GM21529 (cell line): ENCODE results near the gene PCBP1.
"Not testable (repeated sequence)": the region's sequence is repeated elsewhere in the genome, so short reads cannot be mapped to it uniquely, and the experiment has no call there.

ENCODE experiments used
- ATAC-seq: cut with Tn5 transposase; IDR thresholded peaks from one replicate; pipeline ENCODE4 v1.9.1; 2021; ENCODE audit not compliant: unreplicated experiment

PCBP1 gene

DNA sequence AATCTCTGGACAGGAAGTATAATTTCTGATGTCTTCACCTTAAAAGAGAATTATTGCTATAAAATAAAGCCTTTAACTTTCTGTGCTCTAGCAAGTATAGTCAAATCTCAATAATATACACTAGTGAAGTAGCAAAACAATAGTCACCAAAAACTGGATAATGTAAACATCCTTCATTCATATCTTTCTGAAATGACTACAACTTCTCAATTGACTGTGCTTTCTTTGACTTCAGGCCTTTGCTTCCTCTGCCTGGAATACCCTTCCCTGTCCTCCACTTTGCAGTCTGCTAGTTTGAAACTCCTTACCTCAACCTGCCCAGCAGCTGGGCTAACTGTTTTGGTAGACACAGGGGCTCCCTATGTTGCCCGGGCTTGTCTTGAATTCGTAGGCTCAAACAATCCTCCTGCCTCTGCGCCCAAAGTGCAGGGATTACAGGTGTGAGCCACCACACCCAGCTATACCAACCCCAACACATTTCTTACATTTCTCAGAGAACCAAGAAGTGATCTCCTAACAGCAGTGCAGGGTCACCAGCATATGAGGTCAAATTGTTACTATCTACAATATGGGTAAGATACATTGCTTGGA is 6.6 kb upstream of the PCBP1 start:
- ATAC-seq, result no peak

DNA sequence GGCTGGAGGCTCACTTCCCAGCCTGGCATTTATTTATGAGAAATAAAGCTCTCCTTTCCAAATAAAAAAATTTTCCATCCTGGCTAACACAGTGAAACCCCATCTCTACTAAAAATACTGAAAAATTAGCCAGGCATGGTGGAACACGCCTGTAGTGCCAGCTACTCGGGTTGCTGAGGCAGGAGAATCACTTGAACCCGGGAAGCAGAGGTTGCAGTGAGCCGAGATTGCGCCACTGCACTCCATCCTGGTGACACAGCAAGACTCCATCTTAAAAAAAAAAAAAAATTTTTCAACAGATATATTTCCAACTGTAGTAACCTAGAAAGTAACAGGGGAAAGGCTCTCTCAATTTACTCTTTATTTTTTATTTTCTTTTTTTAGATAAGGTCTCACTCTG is 6.1 kb upstream of the PCBP1 start:
- no peak for ATAC-seq

DNA sequence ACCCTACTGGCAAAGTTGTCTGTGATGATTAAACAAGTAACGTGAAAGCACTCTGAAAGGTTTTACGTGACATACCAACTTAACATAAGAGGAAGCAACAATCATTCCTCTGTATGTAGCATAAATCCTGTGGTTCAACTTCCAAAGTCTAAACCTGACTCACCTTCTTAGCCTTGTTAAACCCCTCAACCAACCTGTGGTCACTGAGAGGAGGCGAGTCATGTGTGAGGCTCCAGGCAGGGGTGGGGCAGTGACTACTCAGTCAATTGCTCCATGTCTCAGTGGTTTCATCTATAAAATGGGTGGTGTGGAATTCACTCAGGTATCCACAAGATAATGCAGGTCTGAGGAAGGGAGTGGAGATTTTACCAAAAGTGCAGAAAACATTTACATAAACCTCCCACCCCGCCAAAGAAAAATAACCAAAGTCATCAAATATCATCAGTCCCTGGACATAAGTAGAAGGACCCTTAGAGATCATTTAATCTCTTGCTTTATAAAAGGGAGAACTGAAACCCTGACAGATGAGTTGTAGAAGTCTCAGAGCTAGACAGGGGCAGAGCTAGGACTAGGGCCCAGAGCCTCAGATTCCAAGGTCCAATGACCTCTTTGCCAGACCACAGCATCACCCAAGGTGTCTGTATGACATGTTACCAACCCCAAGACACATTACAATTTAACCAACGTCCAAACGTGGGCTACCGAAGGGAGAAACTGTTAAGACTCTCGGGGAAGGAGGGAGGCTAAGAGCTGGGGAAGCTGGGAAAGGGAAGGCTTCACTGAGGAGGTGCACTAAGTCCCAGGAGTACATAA is 3.7 kb upstream of the PCBP1 start:
- peak; percentile 38 for ATAC-seq

DNA sequence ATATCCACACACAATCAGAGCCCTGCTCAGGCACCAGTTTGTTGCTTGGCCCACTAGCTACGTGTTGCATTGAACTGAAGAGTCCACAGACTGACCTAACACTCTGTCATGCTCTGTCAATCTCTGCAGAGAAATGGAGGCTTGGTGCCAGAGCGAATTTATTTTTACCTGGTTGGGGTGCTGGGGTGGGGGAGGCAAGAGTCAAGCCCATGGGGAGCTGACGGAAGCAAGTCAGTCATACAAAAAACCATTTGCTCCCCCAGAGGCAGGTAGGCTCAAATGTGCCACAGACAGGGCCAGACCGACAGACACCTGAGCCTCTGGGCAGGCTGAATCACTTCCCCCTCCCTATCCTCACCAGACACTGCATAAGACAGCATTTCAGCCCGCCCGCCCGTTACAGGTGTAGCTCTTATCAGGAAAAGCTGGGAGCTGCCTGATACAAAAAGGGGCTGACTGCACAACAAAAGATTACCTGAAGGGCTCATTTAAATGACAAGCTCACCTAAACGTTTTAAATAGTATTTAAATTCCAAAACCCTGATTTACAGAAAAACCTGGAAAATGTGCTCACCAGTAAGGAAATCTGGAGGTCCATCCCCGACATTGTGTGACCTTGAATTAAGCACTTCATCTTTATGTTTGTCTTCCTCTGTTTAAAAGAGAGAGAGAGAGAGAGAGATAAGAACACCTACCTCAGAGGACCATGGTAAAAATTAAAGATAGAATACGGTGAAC is 2.1 kb upstream of the PCBP1 start:
- no peak for ATAC-seq

DNA sequence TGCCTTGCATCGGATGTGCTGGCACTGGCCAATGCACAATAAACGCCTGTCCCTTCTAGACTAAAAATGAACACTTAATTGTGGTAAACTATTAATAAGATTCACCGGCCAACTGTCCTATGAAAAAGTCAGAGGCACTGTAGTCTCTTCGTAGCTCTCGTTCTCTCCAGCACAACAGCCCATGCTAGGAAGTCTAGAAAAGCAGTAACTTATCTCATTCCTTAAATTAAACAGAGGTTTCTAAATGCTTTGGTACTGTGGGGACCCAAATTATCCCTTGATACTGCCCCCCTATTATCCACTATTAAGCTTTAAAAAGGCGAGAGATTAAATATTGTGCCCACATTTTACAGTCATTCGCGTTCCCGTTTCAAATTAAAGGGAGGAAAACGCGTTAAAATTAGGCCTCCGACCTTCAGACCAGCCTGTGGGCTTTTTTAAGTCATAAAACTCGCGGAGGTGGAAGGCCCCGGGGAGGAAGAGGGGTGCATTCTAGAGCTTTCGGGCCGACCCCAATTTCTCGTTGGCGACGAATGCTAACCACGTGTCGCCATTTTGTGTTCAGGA is 1.5 kb upstream of the PCBP1 start:
- ATAC-seq, result no peak

DNA sequence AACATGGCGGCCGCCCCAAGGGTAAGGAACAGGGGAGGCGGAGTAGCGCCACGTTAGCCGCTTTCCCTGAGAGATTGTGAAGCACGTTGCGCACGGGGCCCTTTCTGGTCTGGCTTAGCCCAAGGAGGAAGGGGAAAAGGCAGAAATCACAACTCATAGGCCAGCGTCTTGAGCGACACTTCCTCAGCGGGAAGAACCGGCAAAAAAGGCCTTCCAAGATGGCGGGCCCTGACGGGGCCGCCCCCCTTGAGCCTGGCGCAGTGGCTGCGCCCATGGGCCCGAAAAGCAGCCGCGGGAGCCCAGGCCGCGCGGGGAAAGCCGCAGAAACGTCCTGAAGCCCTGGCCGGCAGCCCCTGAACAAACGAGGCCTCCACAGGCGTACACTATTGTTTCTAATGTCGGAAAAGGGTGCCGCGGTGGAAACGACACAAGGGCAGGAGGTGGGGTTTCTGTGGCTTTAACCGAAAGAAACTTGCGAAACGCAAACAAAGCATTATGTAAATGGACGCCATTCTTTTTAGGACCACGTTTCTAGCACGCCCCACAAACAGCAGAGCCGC is 919 bp upstream of the PCBP1 start:
- peak; percentile 36 for ATAC-seq

DNA sequence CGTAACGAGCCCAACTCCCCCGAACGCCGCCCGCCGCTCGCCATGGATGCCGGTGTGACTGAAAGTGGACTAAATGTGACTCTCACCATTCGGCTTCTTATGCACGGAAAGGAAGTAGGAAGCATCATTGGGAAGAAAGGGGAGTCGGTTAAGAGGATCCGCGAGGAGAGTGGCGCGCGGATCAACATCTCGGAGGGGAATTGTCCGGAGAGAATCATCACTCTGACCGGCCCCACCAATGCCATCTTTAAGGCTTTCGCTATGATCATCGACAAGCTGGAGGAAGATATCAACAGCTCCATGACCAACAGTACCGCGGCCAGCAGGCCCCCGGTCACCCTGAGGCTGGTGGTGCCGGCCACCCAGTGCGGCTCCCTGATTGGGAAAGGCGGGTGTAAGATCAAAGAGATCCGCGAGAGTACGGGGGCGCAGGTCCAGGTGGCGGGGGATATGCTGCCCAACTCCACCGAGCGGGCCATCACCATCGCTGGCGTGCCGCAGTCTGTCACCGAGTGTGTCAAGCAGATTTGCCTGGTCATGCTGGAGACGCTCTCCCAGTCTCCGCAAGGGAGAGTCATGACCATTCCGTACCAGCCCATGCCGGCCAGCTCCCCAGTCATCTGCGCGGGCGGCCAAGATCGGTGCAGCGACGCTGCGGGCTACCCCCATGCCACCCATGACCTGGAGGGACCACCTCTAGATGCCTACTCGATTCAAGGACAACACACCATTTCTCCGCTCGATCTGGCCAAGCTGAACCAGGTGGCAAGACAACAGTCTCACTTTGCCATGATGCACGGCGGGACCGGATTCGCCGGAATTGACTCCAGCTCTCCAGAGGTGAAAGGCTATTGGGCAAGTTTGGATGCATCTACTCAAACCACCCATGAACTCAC is 673 bp downstream of the PCBP1 start:
- no peak for ATAC-seq

DNA sequence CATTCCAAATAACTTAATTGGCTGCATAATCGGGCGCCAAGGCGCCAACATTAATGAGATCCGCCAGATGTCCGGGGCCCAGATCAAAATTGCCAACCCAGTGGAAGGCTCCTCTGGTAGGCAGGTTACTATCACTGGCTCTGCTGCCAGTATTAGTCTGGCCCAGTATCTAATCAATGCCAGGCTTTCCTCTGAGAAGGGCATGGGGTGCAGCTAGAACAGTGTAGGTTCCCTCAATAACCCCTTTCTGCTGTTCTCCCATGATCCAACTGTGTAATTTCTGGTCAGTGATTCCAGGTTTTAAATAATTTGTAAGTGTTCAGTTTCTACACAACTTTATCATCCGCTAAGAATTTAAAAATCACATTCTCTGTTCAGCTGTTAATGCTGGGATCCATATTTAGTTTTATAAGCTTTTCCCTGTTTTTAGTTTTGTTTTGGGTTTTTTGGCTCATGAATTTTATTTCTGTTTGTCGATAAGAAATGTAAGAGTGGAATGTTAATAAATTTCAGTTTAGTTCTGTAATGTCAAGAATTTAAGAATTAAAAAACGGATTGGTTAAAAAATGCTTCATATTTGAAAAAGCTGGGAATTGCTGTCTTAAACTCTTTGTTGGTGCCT is 1.4 kb downstream of the PCBP1 start:
- no peak for ATAC-seq

DNA sequence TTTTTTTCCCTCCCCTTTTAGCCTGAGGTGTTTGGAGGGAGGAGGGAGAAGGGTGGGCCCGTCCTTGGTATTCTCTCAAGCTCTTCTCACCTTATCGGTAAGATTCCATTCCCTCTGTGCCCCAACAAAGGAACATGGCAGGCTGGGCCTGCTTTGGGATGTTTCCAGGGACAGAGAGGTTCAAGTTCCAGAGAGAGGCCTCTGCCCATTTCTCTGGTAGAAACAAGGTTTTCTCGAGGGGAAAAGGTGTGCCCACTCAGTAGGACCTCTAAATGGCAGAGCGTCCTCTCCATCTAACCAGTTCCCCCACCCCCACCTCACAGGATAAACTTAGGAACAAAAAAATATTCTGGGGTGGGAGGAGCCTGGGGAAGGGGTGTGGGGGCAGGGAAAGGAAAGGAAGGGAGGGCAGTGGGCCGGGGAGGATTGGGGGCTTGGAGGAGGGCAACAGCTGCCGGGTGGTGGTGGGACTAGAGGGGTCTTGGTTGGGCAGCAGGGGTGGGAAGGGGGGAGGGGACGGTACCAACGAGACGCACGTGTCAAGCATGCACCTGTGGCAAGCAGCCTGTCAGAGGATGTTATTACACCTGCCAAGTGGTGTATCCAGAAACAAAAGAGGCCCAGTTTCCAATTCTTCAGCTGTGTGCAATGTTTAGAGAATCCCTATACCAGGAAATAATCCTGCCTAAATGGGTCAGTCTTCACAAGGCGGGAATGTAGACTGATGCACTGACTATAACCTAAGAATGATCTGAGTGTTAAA is 2.1 kb downstream of the PCBP1 start:
- ATAC-seq, result no peak

DNA sequence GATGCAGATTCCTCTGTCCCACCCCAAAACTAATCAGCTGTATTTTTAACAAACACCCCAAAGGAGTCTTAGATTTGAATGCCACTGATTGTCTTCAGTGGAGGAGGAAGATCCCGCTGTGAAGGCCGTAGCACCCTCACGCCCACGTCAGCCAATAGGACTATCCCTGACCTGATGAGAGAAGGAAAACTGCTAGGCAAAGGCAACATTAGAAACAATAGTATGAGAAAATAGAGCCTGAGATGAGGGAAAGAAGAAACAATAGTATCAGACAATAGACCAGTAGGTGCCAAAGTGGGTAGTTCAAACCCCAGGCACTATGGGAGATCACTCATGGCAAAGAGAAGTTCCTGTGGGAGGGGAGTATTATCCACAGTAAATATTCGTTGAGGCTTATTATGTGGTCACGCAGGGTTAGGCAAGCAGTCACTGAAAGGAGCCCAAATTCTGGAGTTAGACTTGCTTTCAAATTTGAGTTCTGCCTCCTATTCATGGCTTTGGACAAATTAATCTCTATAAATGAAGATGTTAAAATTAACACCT is 2.8 kb downstream of the PCBP1 start:
- ATAC-seq, result no peak

DNA sequence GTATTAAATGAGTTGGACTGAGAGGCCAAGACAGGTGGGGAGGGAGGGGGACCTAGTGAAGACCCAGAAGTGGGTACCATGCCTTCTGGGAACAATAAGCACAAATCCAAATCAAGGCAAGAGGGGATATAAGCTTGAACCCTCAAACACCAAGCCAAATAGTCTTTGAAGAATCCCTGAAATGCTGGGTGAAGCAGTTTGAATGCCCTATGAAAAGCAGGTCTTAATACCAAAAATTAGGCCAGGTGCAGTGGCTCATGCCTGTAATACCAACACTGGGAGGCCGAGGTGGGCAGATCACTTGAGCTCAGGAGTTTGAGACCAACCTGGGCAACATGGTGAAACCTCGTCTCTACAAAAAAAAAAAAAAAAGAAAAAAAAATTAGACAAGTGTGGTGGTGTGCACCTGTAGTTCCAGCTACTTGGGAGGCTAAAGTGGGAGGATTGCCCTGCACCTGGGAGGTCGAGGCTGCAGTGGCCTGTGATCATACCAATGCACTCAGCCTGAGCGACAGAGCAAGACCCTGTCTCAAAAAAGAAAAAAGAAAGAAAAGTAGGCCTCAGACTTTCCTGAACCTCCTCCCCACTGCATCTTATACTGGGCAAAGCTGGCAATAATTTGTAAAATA is 3.5 kb downstream of the PCBP1 start:
- no peak for ATAC-seq

DNA sequence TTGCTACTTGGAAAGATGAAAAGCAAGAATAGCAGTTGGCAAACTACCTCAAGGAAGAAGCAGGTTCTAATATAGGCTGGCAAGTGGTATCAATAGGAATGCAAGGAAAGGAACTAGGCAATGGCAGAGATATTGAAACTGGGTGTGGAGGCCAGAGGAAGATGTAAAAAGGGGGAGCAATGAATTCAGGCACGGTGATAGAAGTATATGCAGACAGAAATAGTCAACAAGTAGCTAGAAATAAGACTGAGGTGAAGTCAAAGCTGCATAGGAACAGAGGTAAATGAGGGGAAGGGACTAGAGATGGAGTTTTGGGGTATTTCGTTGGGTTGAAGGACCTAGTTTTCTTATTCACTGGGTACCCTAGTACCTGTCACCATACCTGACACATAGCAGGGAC is 4.1 kb downstream of the PCBP1 start:
- ATAC-seq, result no peak

DNA sequence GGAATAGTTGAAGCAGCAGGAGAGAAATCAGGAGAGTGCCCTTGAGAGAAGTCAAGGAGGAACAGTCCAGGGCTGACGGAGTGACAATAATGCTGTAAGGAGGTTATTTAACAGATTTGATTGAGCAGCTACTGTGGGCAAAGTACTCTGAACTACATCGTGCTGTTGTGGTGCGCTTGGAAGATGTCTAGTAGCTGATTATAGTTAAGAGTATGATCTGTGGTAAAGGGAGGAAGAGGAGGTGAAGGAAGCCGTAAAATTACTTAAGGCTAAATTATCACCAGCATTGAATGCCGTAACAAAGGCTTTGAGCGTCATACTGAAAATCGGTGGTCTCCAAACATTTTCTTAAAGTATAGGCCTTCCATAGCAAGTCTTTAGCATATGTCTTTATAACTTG is 4.5 kb downstream of the PCBP1 start:
- no peak for ATAC-seq

DNA sequence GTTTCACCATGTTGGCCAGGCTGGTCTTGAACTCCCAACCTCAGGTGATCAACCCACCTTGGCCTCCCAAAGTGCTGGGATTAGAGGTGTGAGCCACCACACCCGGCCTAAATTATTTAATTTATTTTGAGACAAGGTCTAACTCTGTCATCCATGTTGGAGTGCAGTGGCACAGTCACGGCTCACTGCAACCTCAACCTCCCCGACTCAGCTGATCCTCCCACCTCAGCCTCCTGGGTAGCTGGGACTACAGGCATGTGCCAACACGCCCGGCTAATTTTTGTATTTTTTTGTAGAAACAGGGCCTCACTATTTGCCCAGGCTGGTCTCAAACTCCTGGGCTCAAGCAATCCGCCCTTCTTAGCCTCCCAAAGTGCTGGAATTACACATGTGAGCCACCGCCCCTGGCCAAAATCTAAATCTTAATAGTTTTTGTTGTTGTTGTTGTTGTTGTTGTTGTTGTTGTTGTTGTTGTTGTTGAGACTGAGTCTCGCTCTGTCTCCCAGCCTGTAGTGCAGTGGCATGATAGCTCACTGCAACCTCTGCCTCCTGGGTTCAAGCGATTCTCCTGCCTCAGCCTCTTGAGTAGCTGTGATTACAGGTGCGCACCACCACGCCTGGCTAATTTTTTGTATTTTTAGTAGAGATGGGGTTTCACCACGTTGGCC is 5.4 kb downstream of the PCBP1 start:
- not testable (repeated sequence) for ATAC-seq

DNA sequence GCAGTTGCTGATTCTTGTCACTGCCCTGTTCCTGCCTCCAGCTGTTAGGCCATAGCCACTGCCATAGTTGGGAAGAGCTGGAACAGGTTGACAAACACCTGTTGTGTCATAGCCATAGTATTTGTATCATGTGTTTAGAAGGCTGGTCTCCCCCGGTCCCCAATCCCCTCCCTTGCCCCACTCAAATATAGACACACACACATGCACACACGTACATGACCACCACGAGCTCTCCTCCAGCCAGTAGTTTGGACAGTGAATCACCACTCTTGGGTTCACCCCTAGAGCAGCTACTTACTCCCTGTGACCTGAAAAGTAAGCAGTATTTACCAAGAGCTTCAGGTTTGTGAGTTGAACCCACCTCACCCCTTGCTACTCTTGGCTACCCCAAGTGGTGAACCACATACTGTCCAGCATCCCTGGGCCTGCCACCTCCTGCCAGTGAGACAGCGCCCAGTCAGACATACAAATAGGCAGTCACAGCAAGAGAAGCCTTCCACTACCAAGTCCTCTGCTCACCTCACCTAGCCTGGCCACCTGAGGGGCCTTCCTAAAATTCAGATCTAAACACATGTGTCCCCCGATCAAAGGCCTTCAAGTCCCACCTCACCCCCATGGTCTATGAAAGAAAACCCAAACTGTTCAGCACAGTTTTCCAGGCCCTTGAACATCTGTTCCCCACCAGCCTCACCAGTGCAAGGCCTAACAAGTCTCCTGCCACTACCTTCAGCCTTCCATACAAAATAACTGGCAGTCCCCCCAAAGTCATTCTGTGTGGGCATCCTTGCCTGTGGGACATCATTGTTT is 7.1 kb downstream of the PCBP1 start:
- peak; percentile 3 for ATAC-seq

DNA sequence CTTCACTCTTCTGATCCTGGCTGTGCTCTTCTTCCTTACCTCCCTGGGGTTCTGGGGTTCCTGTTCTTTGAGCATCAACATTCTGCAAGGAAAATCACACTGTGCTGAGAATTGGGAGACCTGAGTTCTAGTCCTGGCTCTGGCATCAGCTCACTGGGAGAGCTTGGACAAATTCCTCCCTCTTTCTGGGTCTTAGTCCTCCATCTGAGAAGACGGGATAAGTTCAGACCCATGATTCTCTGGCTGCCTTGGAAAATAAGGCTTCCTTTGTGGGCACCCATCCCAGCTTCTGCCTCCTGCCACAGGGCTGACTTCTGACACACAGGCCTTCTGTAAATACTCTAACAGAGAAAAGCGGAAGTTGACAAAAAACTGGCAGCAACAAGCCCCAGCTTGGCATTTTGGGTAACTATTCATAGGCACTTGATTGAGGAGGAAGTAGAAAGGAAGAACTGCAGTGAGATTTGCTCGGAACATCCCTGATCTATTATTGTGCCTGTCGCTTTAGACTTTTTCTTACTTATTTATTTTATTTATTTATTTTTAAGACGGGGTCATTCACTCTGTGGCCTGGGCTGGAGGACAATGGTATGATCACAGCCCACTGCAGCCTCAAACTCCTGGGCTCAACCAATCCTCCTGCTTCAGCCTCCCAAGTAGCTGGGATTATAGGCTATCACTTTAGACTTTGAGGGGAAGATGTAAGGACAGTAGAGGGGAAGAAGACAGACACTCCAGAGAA is 7.9 kb downstream of the PCBP1 start:
- peak; percentile 76 for ATAC-seq
